ENCODE measurements around the gene MBNL2.
"Not testable (repeated sequence)": the region's sequence is repeated elsewhere in the genome, so short reads cannot be mapped to it uniquely, and the experiment has no call there.

Gene MBNL2

GRCh38 chr13:97207252-97207651 is 14.9 kb upstream of the MBNL2 start:
- not testable (repeated sequence) for DNase-seq (ENCODE audit: low read depth in 4 of 4, low spot score in 1 of 4)

- no peak for DNase-seq (ENCODE audit: low read depth in 4 of 4, low spot score in 1 of 4)
These were observed 10.8 kb upstream of the MBNL2 start for GRCh38 chr13:97211300-97211699.

- DNase-seq (ENCODE audit: low read depth in 4 of 4, low spot score in 1 of 4), result no peak
These were observed 10.1 kb upstream of the MBNL2 start for GRCh38 chr13:97212004-97212403.

GRCh38 chr13:97212601-97213040 is 9.5 kb upstream of the MBNL2 start:
- no peak for DNase-seq (ENCODE audit: low read depth in 4 of 4, low spot score in 1 of 4)

- DNase-seq (ENCODE audit: low read depth in 4 of 4, low spot score in 1 of 4), result no peak
These were observed 7.2 kb upstream of the MBNL2 start for GRCh38 chr13:97214921-97215320.

GRCh38 chr13:97215325-97215724 is 6.8 kb upstream of the MBNL2 start:
- no peak for DNase-seq (ENCODE audit: low read depth in 4 of 4, low spot score in 1 of 4)

- DNase-seq (ENCODE audit: low read depth in 4 of 4, low spot score in 1 of 4), result no peak
These were observed 2.9 kb upstream of the MBNL2 start for GRCh38 chr13:97219226-97219625.

- DNase-seq (ENCODE audit: low read depth in 4 of 4, low spot score in 1 of 4), result no peak
These were observed 1.8 kb upstream of the MBNL2 start for GRCh38 chr13:97220151-97220900.

GRCh38 chr13:97221046-97221445 is 1.1 kb upstream of the MBNL2 start:
- no peak for DNase-seq (ENCODE audit: low read depth in 4 of 4, low spot score in 1 of 4)

GRCh38 chr13:97221466-97221865 is 667 bp upstream of the MBNL2 start:
- DNase-seq (ENCODE audit: low read depth in 4 of 4, low spot score in 1 of 4), result no peak

GRCh38 chr13:97223037-97223710 is 1.0 kb downstream of the MBNL2 start:
- DNase-seq (ENCODE audit: low read depth in 4 of 4, low spot score in 1 of 4), result no peak

GRCh38 chr13:97223711-97224541 is 1.8 kb downstream of the MBNL2 start:
- DNase-seq (ENCODE audit: low read depth in 4 of 4, low spot score in 1 of 4), result no peak

- no peak for DNase-seq (ENCODE audit: low read depth in 4 of 4, low spot score in 1 of 4)
These were observed 2.6 kb downstream of the MBNL2 start for GRCh38 chr13:97224544-97225300.

- DNase-seq (ENCODE audit: low read depth in 4 of 4, low spot score in 1 of 4), result no peak
These were observed 3.4 kb downstream of the MBNL2 start for GRCh38 chr13:97225533-97225932.

GRCh38 chr13:97226013-97226412 is 3.9 kb downstream of the MBNL2 start:
- DNase-seq (ENCODE audit: low read depth in 4 of 4, low spot score in 1 of 4), result no peak

GRCh38 chr13:97226788-97227627 is 4.9 kb downstream of the MBNL2 start:
- DNase-seq (ENCODE audit: low read depth in 4 of 4, low spot score in 1 of 4), result no peak

GRCh38 chr13:97228850-97229521 is 6.9 kb downstream of the MBNL2 start:
- DNase-seq (ENCODE audit: low read depth in 4 of 4, low spot score in 1 of 4), result no peak

- DNase-seq (ENCODE audit: low read depth in 4 of 4, low spot score in 1 of 4), result no peak
These were observed 7.6 kb downstream of the MBNL2 start for GRCh38 chr13:97229699-97230098.

GRCh38 chr13:97231118-97231828 is 9.1 kb downstream of the MBNL2 start:
- no peak for DNase-seq (ENCODE audit: low read depth in 4 of 4, low spot score in 1 of 4)

Data from stimulated activated CD4-positive, alpha-beta T cell treated with anti-CD3 and anti-CD28 coated beads, Interleukin-1b, Interleukin-23, amount 100 ng/mL, for 24 hours (primary cell).